Peyer's patch (tissue), 4 donors: ENCODE data around the gene MUC21.

Experiments used
- POLR2A ChIP-seq, 2 donors: fragments of 450-650 bp; IDR thresholded peaks; one replicate each; pipeline ENCODE4 v1.5.1; 2017; ENCODE audit warnings: antibody characterized with exemption in 2 of 2, mild to moderate bottlenecking in 2 of 2, moderate library complexity in 2 of 2
- TF ChIP-seq, protein P1 (sequence below), 6 experiments: fragments of 450-650 bp in 4 of 6; fragments of 200-600 bp in 2 of 6; sonication (generic) in 1 of 6; IDR thresholded peaks; one replicate each; pipeline ENCODE4 v1.5.1; 2017 to 2019; ENCODE audit warnings: antibody characterized with exemption in 6 of 6, mild to moderate bottlenecking in 3 of 6, moderate library complexity in 1 of 6

DNA sequence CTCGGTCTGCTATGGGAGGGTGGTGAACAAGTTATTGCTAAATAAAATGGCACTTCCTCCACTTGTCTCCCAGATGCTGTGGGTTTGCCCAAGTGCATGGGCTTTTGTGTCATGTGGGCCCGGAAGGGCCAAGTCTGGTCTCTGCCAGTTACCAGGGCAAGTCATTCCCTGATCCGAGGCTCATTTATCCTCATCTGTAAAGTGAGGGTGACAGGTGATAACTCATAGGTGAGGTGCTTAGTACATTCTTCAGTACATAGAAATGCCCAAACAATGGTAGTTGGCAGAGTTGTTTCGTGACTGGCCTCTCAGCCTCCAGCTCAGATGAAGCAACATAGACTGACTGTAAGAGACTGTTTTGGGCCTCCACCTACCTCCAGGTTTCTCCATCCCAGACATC lies 44.8 kb upstream of the MUC21 start:
- TF ChIP-seq, protein P1, sequence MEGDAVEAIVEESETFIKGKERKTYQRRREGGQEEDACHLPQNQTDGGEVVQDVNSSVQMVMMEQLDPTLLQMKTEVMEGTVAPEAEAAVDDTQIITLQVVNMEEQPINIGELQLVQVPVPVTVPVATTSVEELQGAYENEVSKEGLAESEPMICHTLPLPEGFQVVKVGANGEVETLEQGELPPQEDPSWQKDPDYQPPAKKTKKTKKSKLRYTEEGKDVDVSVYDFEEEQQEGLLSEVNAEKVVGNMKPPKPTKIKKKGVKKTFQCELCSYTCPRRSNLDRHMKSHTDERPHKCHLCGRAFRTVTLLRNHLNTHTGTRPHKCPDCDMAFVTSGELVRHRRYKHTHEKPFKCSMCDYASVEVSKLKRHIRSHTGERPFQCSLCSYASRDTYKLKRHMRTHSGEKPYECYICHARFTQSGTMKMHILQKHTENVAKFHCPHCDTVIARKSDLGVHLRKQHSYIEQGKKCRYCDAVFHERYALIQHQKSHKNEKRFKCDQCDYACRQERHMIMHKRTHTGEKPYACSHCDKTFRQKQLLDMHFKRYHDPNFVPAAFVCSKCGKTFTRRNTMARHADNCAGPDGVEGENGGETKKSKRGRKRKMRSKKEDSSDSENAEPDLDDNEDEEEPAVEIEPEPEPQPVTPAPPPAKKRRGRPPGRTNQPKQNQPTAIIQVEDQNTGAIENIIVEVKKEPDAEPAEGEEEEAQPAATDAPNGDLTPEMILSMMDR (IDR thresholded peaks at IDR 0.05), result no peak
- no peak for TF ChIP-seq POLR2A (IDR thresholded peaks at IDR 0.05)
